GM12878 (cell line): ENCODE measurements around the gene ERC1. TPM values are rescaled to one million over a fixed set of nuclear protein-coding genes. Genes with fewer than 3 reads are reported as not detected.

Source experiments
- ATF7 ChIP-seq: fragments of 450-650 bp; IDR thresholded peaks from 2 replicates; pipeline ENCODE4 v1.6.1; 2016; ENCODE audit warnings: low read depth, mild to moderate bottlenecking
- CBX3 ChIP-seq: fragments of 200-600 bp; sonication (generic); IDR thresholded peaks from 2 replicates; pipeline ENCODE4 v1.6.1; 2016; ENCODE audit warnings: low read depth, borderline replicate concordance
- CBX5 ChIP-seq: sonication (generic); IDR thresholded peaks from 2 replicates; pipeline ENCODE4 v1.6.1; 2016; ENCODE audit warnings: low read depth, moderate library complexity, mild to moderate bottlenecking, inconsistent platforms
- CEBPB ChIP-seq, 2 experiments: fragments of 150-350 bp in 1 of 2; IDR thresholded peaks; 2 replicates each; pipeline ENCODE4 v1.6.1; 2012 to 2014; ENCODE audit warnings: low read depth in 2 of 2, low read length in 2 of 2, borderline replicate concordance in 1 of 2, inconsistent platforms in 1 of 2
- CHD1 ChIP-seq: IDR thresholded peaks from 2 replicates; pipeline ENCODE4 v1.6.1; 2012; ENCODE audit warnings: low read depth, low read length, improper control_type of control experiment
- CREM ChIP-seq: IDR thresholded peaks from 2 replicates; pipeline ENCODE4 v1.6.1; 2014; ENCODE audit warnings: antibody characterized with exemption, low read depth
- GABPA ChIP-seq: IDR thresholded peaks from 2 replicates; pipeline ENCODE4 v1.6.1; 2014; ENCODE audit warnings: antibody characterized with exemption, low read depth, mild to moderate bottlenecking, inconsistent platforms
- HCFC1 ChIP-seq: fragments of 150-350 bp; IDR thresholded peaks from 2 replicates; pipeline ENCODE4 v1.6.1; 2014; ENCODE audit warnings: low read length
- IKZF2 ChIP-seq, 2 experiments: fragments of 450-650 bp; IDR thresholded peaks; 2 replicates each; pipeline ENCODE4 v1.6.1; 2017; ENCODE audit warnings: mild to moderate bottlenecking in 2 of 2, moderate library complexity in 2 of 2
- JUNB ChIP-seq: IDR thresholded peaks from 2 replicates; pipeline ENCODE4 v1.6.1; 2016; ENCODE audit warnings: antibody characterized with exemption, mild to moderate bottlenecking
- JUND ChIP-seq: IDR thresholded peaks from 2 replicates; pipeline ENCODE4 v1.6.1; 2012; ENCODE audit warnings: low read depth, mild to moderate bottlenecking, low read length, improper control_type of control experiment, moderate library complexity
- KAT2A ChIP-seq: conservative IDR thresholded peaks from 2 replicates; pipeline ENCODE4 v1.6.1; 2011; ENCODE audit warnings: low read depth, low read length; ENCODE audit not compliant: control insufficient read depth
- MEF2A ChIP-seq: IDR thresholded peaks from 2 replicates; pipeline ENCODE4 v1.6.1; 2011; ENCODE audit warnings: low read depth, mild to moderate bottlenecking, low read length, moderate library complexity; ENCODE audit not compliant: insufficient read depth
- MYB ChIP-seq: fragments of 150-350 bp; IDR thresholded peaks from 2 replicates; pipeline ENCODE4 v1.6.1; 2014; ENCODE audit warnings: mild to moderate bottlenecking, low read depth, low read length, borderline replicate concordance
- MYC ChIP-seq: IDR thresholded peaks from 2 replicates; pipeline ENCODE4 v1.6.1; 2011; ENCODE audit warnings: mild to moderate bottlenecking, low read length, moderate library complexity, inconsistent platforms; ENCODE audit not compliant: insufficient read depth, insufficient replicate concordance, insufficient read length, severe bottlenecking
- NBN ChIP-seq: fragments of 450-650 bp; IDR thresholded peaks from 2 replicates; pipeline ENCODE4 v1.6.1; 2016
- NR2C1 ChIP-seq: fragments of 450-650 bp; IDR thresholded peaks from 2 replicates; pipeline ENCODE4 v1.6.1; 2017; ENCODE audit warnings: antibody characterized with exemption, mild to moderate bottlenecking, moderate library complexity
- PAX5 ChIP-seq: IDR thresholded peaks from 2 replicates; pipeline ENCODE4 v1.6.1; 2011; ENCODE audit warnings: low read depth, low read length, borderline replicate concordance
- RAD21 ChIP-seq: IDR thresholded peaks from 2 replicates; pipeline ENCODE4 v1.6.1; 2011; ENCODE audit warnings: mild to moderate bottlenecking, low read depth, low read length, moderate library complexity; ENCODE audit not compliant: insufficient read depth
- RB1 ChIP-seq: fragments of 450-650 bp; formaldehyde crosslinking; IDR thresholded peaks from 2 replicates; pipeline ENCODE4 v1.6.1; 2017; ENCODE audit warnings: mild to moderate bottlenecking, borderline replicate concordance
- RBBP5 ChIP-seq: fragments of 200-600 bp; sonication (generic); conservative IDR thresholded peaks from 2 replicates; pipeline ENCODE4 v1.6.1; 2016
- RCOR1 ChIP-seq: conservative IDR thresholded peaks from 2 replicates; pipeline ENCODE4 v1.6.1; 2012; ENCODE audit warnings: low read depth, low read length, improper control_type of control experiment
- RELA ChIP-seq: fragments of 450-650 bp; IDR thresholded peaks from 2 replicates; pipeline ENCODE4 v1.8.0; 2014; ENCODE audit warnings: borderline replicate concordance; ENCODE audit not compliant: partially characterized antibody
- RFX5 ChIP-seq: IDR thresholded peaks from 2 replicates; pipeline ENCODE4 v1.6.1; 2011; ENCODE audit warnings: low read depth, low read length, improper control_type of control experiment
- SP1 ChIP-seq: IDR thresholded peaks from one replicate; pipeline ENCODE4 v1.6.1; 2011; ENCODE audit warnings: low read depth, low read length
- SREBF1 ChIP-seq: IDR thresholded peaks from 2 replicates; pipeline ENCODE4 v1.6.1; 2012; ENCODE audit warnings: mild to moderate bottlenecking, low read length
- SREBF2 ChIP-seq: IDR thresholded peaks from 2 replicates; pipeline ENCODE4 v1.6.1; 2012; ENCODE audit warnings: mild to moderate bottlenecking, low read length
- STAT1 ChIP-seq: fragments of 450-650 bp; conservative IDR thresholded peaks from 2 replicates; pipeline ENCODE4 v1.6.1; 2014; ENCODE audit warnings: antibody characterized with exemption, mild to moderate bottlenecking
- TAF1 ChIP-seq: IDR thresholded peaks from 2 replicates; pipeline ENCODE4 v1.6.1; 2011; ENCODE audit warnings: mild to moderate bottlenecking, low read depth, low read length, borderline replicate concordance
- ZNF207 ChIP-seq: fragments of 450-650 bp; IDR thresholded peaks from 2 replicates; pipeline ENCODE4 v1.6.1; 2014; ENCODE audit warnings: antibody characterized with exemption, mild to moderate bottlenecking, borderline replicate concordance
- polyA plus RNA-seq, 11 experiments: library from polyadenylated mRNA; depleted of rRNA in 4 of 11; unstranded in 6 of 11; stranded (reverse) in 5 of 11; fragments of >200 nt; fragmentation: Nextera tagmentation in 4 of 11; fragmentation: Illumina TruSeq in 1 of 11; extraction: Ambion mirVana in 4 of 11; extraction: Trizol in 1 of 11; gene quantifications; 1 replicate in 1 of 11; 2 replicates in 10 of 11; pipeline versions ENCODE4 v1.2.1 to v1.2.3, GENCODE V29; 2011 to 2016; ENCODE audit warnings: inconsistent platforms in 2 of 11, missing spikeins in 2 of 11, low read depth in 1 of 11
- total RNA-seq, 4 experiments: library from RNA; depleted of rRNA in 3 of 4; stranded (reverse); fragments of >200 nt in 3 of 4; fragmentation: Illumina TruSeq in 1 of 4; extraction: Trizol in 1 of 4; gene quantifications; 2 replicates each; pipeline versions ENCODE4 v1.2.1 to v1.2.3, GENCODE V29; 2013 to 2021
- TF ChIP-seq, protein P1 (sequence below): IDR thresholded peaks from 2 replicates; pipeline ENCODE4 v1.6.1; 2011; ENCODE audit warnings: low read depth, mild to moderate bottlenecking, low read length, moderate library complexity, borderline replicate concordance; ENCODE audit errors: extremely low read depth
- TF ChIP-seq, protein P2 (sequence below): fragments of 450-650 bp; IDR thresholded peaks from 2 replicates; pipeline ENCODE4 v1.6.1; 2014; ENCODE audit warnings: mild to moderate bottlenecking
- TF ChIP-seq, protein P3 (sequence below): fragments of 450-650 bp; IDR thresholded peaks from 2 replicates; pipeline ENCODE4 v1.6.1; 2017; ENCODE audit warnings: low read depth, mild to moderate bottlenecking, moderate library complexity

ERC1 gene
- total and polyA plus RNA-seq, 10 of the 15 experiments (the other 5 are each of a cell fraction or from before 2014, with no cell fraction given) = 0.75 to 8.0 (median 5.0) TPM

DNA sequence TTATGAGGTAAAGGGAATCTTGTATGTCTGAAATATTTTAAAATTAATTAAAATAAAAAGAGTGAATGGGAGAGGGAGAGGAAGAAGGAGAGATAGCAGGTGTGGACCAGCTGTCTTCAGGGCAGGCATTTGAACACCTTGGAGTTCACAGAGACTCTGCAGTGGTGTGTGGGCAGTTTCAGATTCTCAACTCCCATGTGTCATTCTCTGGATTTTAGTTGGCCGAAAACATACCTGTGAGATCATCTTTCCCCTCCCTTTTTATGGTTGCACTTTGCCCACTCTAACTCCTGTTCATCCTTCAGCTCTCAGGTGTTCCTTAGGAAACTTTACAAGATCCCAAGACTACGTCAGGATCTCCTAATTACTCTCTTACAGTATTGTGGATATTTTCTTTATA is 108.1 kb downstream of the ERC1 start (continued):
- TF ChIP-seq ZNF207 = no peak
- TF ChIP-seq RB1 = no peak
- TF ChIP-seq JUNB = peak; percentile 94
- TF ChIP-seq STAT1 = no peak
- TF ChIP-seq NR2C1 = no peak
- no peak for TF ChIP-seq HCFC1
- no peak for TF ChIP-seq RELA
- TF ChIP-seq, protein P1, sequence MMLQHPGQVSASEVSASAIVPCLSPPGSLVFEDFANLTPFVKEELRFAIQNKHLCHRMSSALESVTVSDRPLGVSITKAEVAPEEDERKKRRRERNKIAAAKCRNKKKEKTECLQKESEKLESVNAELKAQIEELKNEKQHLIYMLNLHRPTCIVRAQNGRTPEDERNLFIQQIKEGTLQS = no peak
- peak; percentile 83 for TF ChIP-seq CREM
- TF ChIP-seq, protein P2, sequence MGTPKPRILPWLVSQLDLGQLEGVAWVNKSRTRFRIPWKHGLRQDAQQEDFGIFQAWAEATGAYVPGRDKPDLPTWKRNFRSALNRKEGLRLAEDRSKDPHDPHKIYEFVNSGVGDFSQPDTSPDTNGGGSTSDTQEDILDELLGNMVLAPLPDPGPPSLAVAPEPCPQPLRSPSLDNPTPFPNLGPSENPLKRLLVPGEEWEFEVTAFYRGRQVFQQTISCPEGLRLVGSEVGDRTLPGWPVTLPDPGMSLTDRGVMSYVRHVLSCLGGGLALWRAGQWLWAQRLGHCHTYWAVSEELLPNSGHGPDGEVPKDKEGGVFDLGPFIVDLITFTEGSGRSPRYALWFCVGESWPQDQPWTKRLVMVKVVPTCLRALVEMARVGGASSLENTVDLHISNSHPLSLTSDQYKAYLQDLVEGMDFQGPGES = no peak
- TF ChIP-seq RBBP5 = no peak
- TF ChIP-seq GABPA = peak; percentile 48; the same call in 1 of the 2 replicates
- TF ChIP-seq NBN = no peak
- TF ChIP-seq KAT2A = no peak
- TF ChIP-seq SP1 = no peak
- 0 out of 2 replicates have a peak, but pooled peaks have one; percentile 41 for TF ChIP-seq MEF2A
- TF ChIP-seq CEBPB (IDR thresholded peaks at IDR 0.05; ENCODE audit: borderline replicate concordance in 1 of 2, low read depth in 2 of 2, low read length in 2 of 2) = no peak
- TF ChIP-seq MYB = no peak
- TF ChIP-seq SREBF1 = no peak
- no peak for TF ChIP-seq MYC
- TF ChIP-seq RFX5 = no peak
- TF ChIP-seq PAX5 = peak; percentile 36; the same call in 1 of the 2 replicates
- TF ChIP-seq TAF1 = no peak
- TF ChIP-seq, protein P3, sequence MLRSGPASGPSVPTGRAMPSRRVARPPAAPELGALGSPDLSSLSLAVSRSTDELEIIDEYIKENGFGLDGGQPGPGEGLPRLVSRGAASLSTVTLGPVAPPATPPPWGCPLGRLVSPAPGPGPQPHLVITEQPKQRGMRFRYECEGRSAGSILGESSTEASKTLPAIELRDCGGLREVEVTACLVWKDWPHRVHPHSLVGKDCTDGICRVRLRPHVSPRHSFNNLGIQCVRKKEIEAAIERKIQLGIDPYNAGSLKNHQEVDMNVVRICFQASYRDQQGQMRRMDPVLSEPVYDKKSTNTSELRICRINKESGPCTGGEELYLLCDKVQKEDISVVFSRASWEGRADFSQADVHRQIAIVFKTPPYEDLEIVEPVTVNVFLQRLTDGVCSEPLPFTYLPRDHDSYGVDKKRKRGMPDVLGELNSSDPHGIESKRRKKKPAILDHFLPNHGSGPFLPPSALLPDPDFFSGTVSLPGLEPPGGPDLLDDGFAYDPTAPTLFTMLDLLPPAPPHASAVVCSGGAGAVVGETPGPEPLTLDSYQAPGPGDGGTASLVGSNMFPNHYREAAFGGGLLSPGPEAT = no peak; the same call in 1 of the 2 replicates
- no peak for TF ChIP-seq RCOR1
- TF ChIP-seq CBX5 = no peak
- TF ChIP-seq JUND = peak; percentile 18; the same call in 1 of the 2 replicates
- no peak for TF ChIP-seq CBX3
- TF ChIP-seq ATF7 = peak; percentile 92
- TF ChIP-seq IKZF2 (IDR thresholded peaks at IDR 0.05) = peak; percentile 73 to 78; a peak in 3 of 4 replicates
- no peak for TF ChIP-seq SREBF2
- TF ChIP-seq RAD21 = no peak
- TF ChIP-seq CHD1 = no peak
